Left ventricle myocardium inferior (tissue), 1 donor: ENCODE results near the gene ATP11C. TPM values are rescaled to one million over a fixed set of nuclear protein-coding genes. Genes with fewer than 3 reads are reported as not detected.
A peak's percentile ranks its signal among the peaks of the same experiment; 100 is the strongest.

Experiments
- DNase-seq: peaks from one replicate; pipeline ENCODE4 v3.0.0-alpha.2; 2020
- H3K27ac ChIP-seq: fragments of 200-600 bp; replicated peaks from 2 replicates; pipeline ENCODE4 v1.8.0; 2021
- H3K27me3 ChIP-seq: fragments of 200-600 bp; 2 replicates; pipeline ENCODE4 v1.8.0; 2021; ENCODE audit warnings: low read depth
- H3K36me3 ChIP-seq: fragments of 200-600 bp; 2 replicates; pipeline ENCODE4 v1.8.0; 2021
- H3K4me1 ChIP-seq: fragments of 200-600 bp; 2 replicates; pipeline ENCODE4 v1.8.0; 2021
- H3K4me3 ChIP-seq: fragments of 200-600 bp; 2 replicates; pipeline ENCODE4 v1.8.0; 2021; ENCODE audit warnings: mild to moderate bottlenecking, moderate library complexity
- H3K9me3 ChIP-seq: fragments of 200-600 bp; replicated peaks from 2 replicates; pipeline ENCODE4 v1.8.0; 2021
- intact Hi-C: fragments of 100-400 bp; cut with micrococcal nuclease; formaldehyde crosslinking; loops from one replicate; pipeline ENCODE4 v1.11.0; 2022
- total RNA-seq: library from RNA; stranded (reverse); fragmentation: NEBNext Ultra II Directional; extraction: Animal tissue kit (Norgen Biotek cat#: 25700); gene quantifications from one replicate; pipeline ENCODE4 v1.2.1, GENCODE V29; 2021
- TF ChIP-seq, protein P1 (sequence below): fragments of 200-600 bp; IDR thresholded peaks from 2 replicates; pipeline ENCODE4 v1.8.0; 2021; ENCODE audit warnings: antibody characterized with exemption, mild to moderate bottlenecking, borderline replicate concordance
- donor health status: DM: no; HTN: yes; CAD: no; lungs with severe emphysema.

Gene ATP11C
- total RNA-seq, 1 donor from 2014 or later: 3.7 TPM

DNA sequence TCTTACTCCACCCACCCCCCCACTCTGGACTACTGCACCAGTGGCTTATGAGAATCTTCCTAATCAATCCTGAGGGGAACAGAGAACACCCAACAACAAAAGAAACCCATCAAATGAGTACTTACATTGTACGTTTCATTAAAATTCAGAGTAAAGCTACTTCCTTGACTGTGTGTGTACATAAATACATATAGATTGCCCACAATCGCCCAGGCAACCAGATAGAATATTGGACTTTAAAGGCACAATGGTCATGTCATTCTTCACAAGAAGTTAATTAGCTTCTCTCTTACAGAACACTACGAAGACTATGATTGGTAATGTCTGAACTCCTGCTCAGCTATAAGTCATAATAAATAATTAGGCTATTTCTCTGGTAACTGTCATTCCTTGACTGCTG, 12.2 kb upstream of the ATP11C start:
- no peaks in the 10 kb centered on the region for H3K27me3 ChIP-seq
- intact Hi-C loops: no loop called here
- no peak for DNase-seq
- H3K4me1 ChIP-seq: no peaks in the 10 kb centered on the region
- no peaks in the 10 kb centered on the region for H3K9me3 ChIP-seq
- no peak overlapping the region for H3K4me3 ChIP-seq
- no peak overlapping the region for H3K27ac ChIP-seq
- H3K36me3 ChIP-seq: no peaks in the 10 kb centered on the region
- TF ChIP-seq, protein P1, sequence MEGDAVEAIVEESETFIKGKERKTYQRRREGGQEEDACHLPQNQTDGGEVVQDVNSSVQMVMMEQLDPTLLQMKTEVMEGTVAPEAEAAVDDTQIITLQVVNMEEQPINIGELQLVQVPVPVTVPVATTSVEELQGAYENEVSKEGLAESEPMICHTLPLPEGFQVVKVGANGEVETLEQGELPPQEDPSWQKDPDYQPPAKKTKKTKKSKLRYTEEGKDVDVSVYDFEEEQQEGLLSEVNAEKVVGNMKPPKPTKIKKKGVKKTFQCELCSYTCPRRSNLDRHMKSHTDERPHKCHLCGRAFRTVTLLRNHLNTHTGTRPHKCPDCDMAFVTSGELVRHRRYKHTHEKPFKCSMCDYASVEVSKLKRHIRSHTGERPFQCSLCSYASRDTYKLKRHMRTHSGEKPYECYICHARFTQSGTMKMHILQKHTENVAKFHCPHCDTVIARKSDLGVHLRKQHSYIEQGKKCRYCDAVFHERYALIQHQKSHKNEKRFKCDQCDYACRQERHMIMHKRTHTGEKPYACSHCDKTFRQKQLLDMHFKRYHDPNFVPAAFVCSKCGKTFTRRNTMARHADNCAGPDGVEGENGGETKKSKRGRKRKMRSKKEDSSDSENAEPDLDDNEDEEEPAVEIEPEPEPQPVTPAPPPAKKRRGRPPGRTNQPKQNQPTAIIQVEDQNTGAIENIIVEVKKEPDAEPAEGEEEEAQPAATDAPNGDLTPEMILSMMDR: no peak

DNA sequence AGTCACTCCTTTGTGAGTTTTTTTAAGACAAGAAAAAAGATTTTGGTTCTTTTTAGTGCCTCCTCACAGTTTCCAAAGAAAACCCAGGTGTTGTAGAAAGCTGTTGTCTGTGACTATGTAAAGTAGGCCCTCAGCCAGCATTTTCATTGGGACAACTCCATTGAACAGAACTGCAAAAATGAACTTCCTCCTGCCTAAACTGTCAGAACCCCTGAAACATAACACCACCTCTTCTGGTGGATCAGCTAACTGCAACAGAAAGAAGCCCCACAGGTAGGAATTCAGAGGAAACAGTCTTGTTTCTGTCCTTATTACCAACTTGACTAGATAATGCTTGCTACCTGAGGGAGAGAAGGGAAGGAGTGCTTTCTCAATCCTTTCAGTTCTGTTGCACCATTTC, 3.4 kb upstream of the ATP11C start:
- DNase-seq: no peak
- intact Hi-C loops: no loop called here
- no peaks in the 10 kb centered on the region for H3K27me3 ChIP-seq
- no peak overlapping the region for H3K27ac ChIP-seq
- TF ChIP-seq, protein P1: no peak
- no peak overlapping the region for H3K4me3 ChIP-seq
- H3K9me3 ChIP-seq: no peaks in the 10 kb centered on the region
- no peaks in the 10 kb centered on the region for H3K4me1 ChIP-seq
- no peaks in the 10 kb centered on the region for H3K36me3 ChIP-seq

GRCh38 chrX:139933904-139934303, 1.1 kb upstream of the ATP11C start:
- Histone ChIP-seq H3K4me3 (peak overlapping the region; percentile 83), H3K27ac (peak overlapping the region; percentile 95), H3K9me3 (no peaks in the 10 kb centered on the region), H3K4me1 (no peaks in the 10 kb centered on the region), H3K36me3 (no peaks in the 10 kb centered on the region), H3K27me3 (no peaks in the 10 kb centered on the region)
- TF ChIP-seq, protein P1: no peak
- intact Hi-C loops: no loop called here
- no peak for DNase-seq

- H3K27ac ChIP-seq: peak overlapping the region; percentile 95
- H3K27me3 ChIP-seq: no peaks in the 10 kb centered on the region
- H3K4me3 ChIP-seq: peak overlapping the region; percentile 83
- no peaks in the 10 kb centered on the region for H3K36me3 ChIP-seq
- intact Hi-C loops: no loop called here
- H3K9me3 ChIP-seq: no peaks in the 10 kb centered on the region
- peak; percentile 51 for DNase-seq
- H3K4me1 ChIP-seq: no peaks in the 10 kb centered on the region
- TF ChIP-seq, protein P1: no peak
Observed at GRCh38 chrX:139932073-139932900, 566 bp downstream of the ATP11C start.

GRCh38 chrX:139931646-139932072, 1.2 kb downstream of the ATP11C start:
- Histone ChIP-seq H3K27ac (peak overlapping the region; percentile 37), H3K9me3 (no peaks in the 10 kb centered on the region), H3K4me1 (no peaks in the 10 kb centered on the region), H3K4me3 (peak overlapping the region; percentile 83), H3K36me3 (no peaks in the 10 kb centered on the region), H3K27me3 (no peaks in the 10 kb centered on the region)
- TF ChIP-seq, protein P1: no peak
- intact Hi-C loops: no loop called here
- no peak for DNase-seq
